ENCODE data around the gene VGLL4. TPM values are rescaled to one million over a fixed set of nuclear protein-coding genes. Genes with fewer than 3 reads are reported as not detected.
A peak's percentile ranks its signal among the peaks of the same experiment; 100 is the strongest.

The VGLL4 gene
- total RNA-seq, 3 donors from 2014 or later = 42.5 to 51.3 (median 46.4) TPM

GRCh38 chr3:11591391-11592282, 52.1 kb downstream of the VGLL4 start:
- Histone ChIP-seq H3K9me3 (no peaks in the 10 kb centered on the region), H3K4me3 (no peak overlapping the region), H3K36me3 (ENCODE audit: low read depth) (no peaks in the 10 kb centered on the region), H3K4me1 (ENCODE audit: low read depth) (peaks cover 13% of the 10 kb centered on the region)
- DNase-seq (peak in 1 of 3 donors; percentile 31), ATAC-seq (peak; percentile 60)
- no peak for TF ChIP-seq CTCF (IDR thresholded peaks at IDR 0.05)
- intact Hi-C loops (cut with DNase I, micrococcal nuclease) = loop anchor here in 1 of 2 donors (10.0 kb wide), 1 partner anchor 53 kb away; the partner anchor contains the start of gene VGLL4

GRCh38 chr3:11591002-11591355, 52.7 kb downstream of the VGLL4 start:
- Histone ChIP-seq H3K9me3 (no peaks in the 10 kb centered on the region), H3K4me3 (no peak overlapping the region), H3K4me1 (ENCODE audit: low read depth) (peaks cover 13% of the 10 kb centered on the region), H3K36me3 (ENCODE audit: low read depth) (no peaks in the 10 kb centered on the region)
- intact Hi-C loops (cut with DNase I, micrococcal nuclease) = loop anchor here in 1 of 2 donors (10.0 kb wide), 1 partner anchor 54 kb away; the partner anchor contains the start of gene VGLL4
- no peak for TF ChIP-seq CTCF (IDR thresholded peaks at IDR 0.05)
- DNase-seq (no peak), ATAC-seq (no peak)

GRCh38 chr3:11589706-11590105, 54.0 kb downstream of the VGLL4 start:
- no peak for ATAC-seq
- Histone ChIP-seq H3K4me1 (ENCODE audit: low read depth) (peaks cover 13% of the 10 kb centered on the region), H3K9me3 (no peaks in the 10 kb centered on the region), H3K36me3 (ENCODE audit: low read depth) (no peaks in the 10 kb centered on the region), H3K4me3 (no peak overlapping the region)
- DNase-seq = no peak
- no peak for TF ChIP-seq CTCF (IDR thresholded peaks at IDR 0.05)
- intact Hi-C loops (cut with DNase I, micrococcal nuclease) = loop anchor here in 1 of 2 donors (10.0 kb wide), 1 partner anchor 55 kb away; the partner anchor contains the start of gene VGLL4

GRCh38 chr3:11588755-11589154, 55.0 kb downstream of the VGLL4 start:
- Histone ChIP-seq H3K4me1 (ENCODE audit: low read depth) (peaks cover 17% of the 10 kb centered on the region), H3K9me3 (no peaks in the 10 kb centered on the region), H3K36me3 (ENCODE audit: low read depth) (no peaks in the 10 kb centered on the region), H3K4me3 (no peak overlapping the region)
- no peak for TF ChIP-seq CTCF (IDR thresholded peaks at IDR 0.05)
- ATAC-seq (peak; percentile 32), DNase-seq (no peak)
- intact Hi-C loops (cut with DNase I, micrococcal nuclease) = no loop called here

GRCh38 chr3:11588338-11588737, 55.4 kb downstream of the VGLL4 start:
- Histone ChIP-seq H3K4me3 (no peak overlapping the region), H3K9me3 (no peaks in the 10 kb centered on the region), H3K4me1 (ENCODE audit: low read depth) (peaks cover 21% of the 10 kb centered on the region), H3K36me3 (ENCODE audit: low read depth) (no peaks in the 10 kb centered on the region)
- intact Hi-C loops (cut with DNase I, micrococcal nuclease) = no loop called here
- ATAC-seq (no peak), DNase-seq (no peak)
- no peak for TF ChIP-seq CTCF (IDR thresholded peaks at IDR 0.05)
